Neural cell (in vitro differentiated cells): ENCODE measurements around the gene MYO1F. TPM values are rescaled to one million over a fixed set of nuclear protein-coding genes. Genes with fewer than 3 reads are reported as not detected.
A peak's percentile ranks its signal among the peaks of the same experiment; 100 is the strongest.

Source experiments
- H2AFZ ChIP-seq: fragments of 200-600, 300-800 bp; sonication (generic), shearing (Covaris generic); 2 replicates; pipeline ENCODE4 v1.6.0; 2014; ENCODE audit warnings: low read depth, mild to moderate bottlenecking, antibody characterized with exemption, low read length, moderate library complexity
- H3F3A ChIP-seq: fragments of 200-600 bp; shearing (Covaris generic); 2 replicates; pipeline ENCODE4 v1.6.1; 2016; ENCODE audit warnings: mild to moderate bottlenecking, moderate library complexity, mixed read lengths, antibody characterized with exemption, low read length; ENCODE audit not compliant: insufficient read depth, poor library complexity, severe bottlenecking
- H3K27ac ChIP-seq: fragments of 200-600, 300-800 bp; sonication (generic), shearing (Covaris generic); 2 replicates; pipeline ENCODE4 v1.5.1; 2014; ENCODE audit warnings: mild to moderate bottlenecking, low read length, moderate library complexity
- H3K27me3 ChIP-seq: fragments of 300-800, 200-600 bp; sonication (generic), shearing (Covaris generic); 2 replicates; pipeline ENCODE4 v1.6.0; 2014; ENCODE audit warnings: mild to moderate bottlenecking, low read depth, low read length, moderate library complexity; ENCODE audit not compliant: insufficient read depth
- H3K36me3 ChIP-seq: fragments of 300-800, 200-600 bp; sonication (generic), shearing (Covaris generic); 2 replicates; pipeline ENCODE4 v1.5.1; 2014; ENCODE audit warnings: mild to moderate bottlenecking, antibody characterized with exemption, low read length, moderate library complexity; ENCODE audit not compliant: insufficient read depth
- H3K4me2 ChIP-seq: fragments of 300-800, 200-600 bp; sonication (generic), shearing (Covaris generic); 2 replicates; pipeline ENCODE4 v1.6.0; 2014; ENCODE audit warnings: mild to moderate bottlenecking, low read length
- H3K4me3 ChIP-seq: fragments of 300-800, 200-600 bp; sonication (generic), shearing (Covaris generic); 2 replicates; pipeline ENCODE4 v1.5.1; 2014; ENCODE audit warnings: mild to moderate bottlenecking, low read length, moderate library complexity
- H3K79me2 ChIP-seq: fragments of 200-600 bp; shearing (Covaris generic); replicated peaks from 2 replicates; pipeline ENCODE4 v1.6.0; 2014; ENCODE audit warnings: mild to moderate bottlenecking, low read length, moderate library complexity; ENCODE audit not compliant: insufficient read depth
- H3K9ac ChIP-seq: fragments of 300-800, 200-600 bp; sonication (generic), shearing (Covaris generic); 2 replicates; pipeline ENCODE4 v1.6.1; 2016; ENCODE audit warnings: mild to moderate bottlenecking, low read length, mixed read lengths
- H3K9me2 ChIP-seq: fragments of 200-600 bp; shearing (Covaris generic); 2 replicates; pipeline ENCODE4 v1.6.1; 2016; ENCODE audit warnings: mild to moderate bottlenecking, low read length, mixed read lengths; ENCODE audit not compliant: insufficient read depth
- H3K9me3 ChIP-seq: fragments of 200-600, 300-800 bp; sonication (generic), shearing (Covaris generic); 2 replicates; pipeline ENCODE4 v1.6.1; 2016; ENCODE audit warnings: mild to moderate bottlenecking, mixed run types, low read length, moderate library complexity, mixed read lengths
- H4K20me1 ChIP-seq: fragments of 200-600 bp; shearing (Covaris generic); 2 replicates; pipeline ENCODE4 v1.6.1; 2016; ENCODE audit warnings: mild to moderate bottlenecking, mixed run types; ENCODE audit not compliant: insufficient read depth
- CTCF ChIP-seq: fragments of 450-650 bp; IDR thresholded peaks from 2 replicates; pipeline ENCODE4 v1.5.1; 2014; ENCODE audit warnings: antibody characterized with exemption, mild to moderate bottlenecking, moderate library complexity; ENCODE audit not compliant: poor library complexity, severe bottlenecking
- EP300 ChIP-seq: fragments of 450-650 bp; conservative IDR thresholded peaks from 2 replicates; pipeline ENCODE4 v1.6.1; 2014; ENCODE audit warnings: antibody characterized with exemption, mild to moderate bottlenecking, moderate library complexity; ENCODE audit not compliant: poor library complexity, severe bottlenecking
- EZH2 ChIP-seq: fragments of 200-600, 300-800 bp; shearing (Covaris generic), sonication (generic); IDR thresholded peaks from 2 replicates; pipeline ENCODE4 v1.6.1; 2014; ENCODE audit warnings: antibody characterized with exemption, low read length, borderline replicate concordance, mild to moderate bottlenecking; ENCODE audit not compliant: insufficient read depth, poor library complexity, severe bottlenecking
- MXI1 ChIP-seq: fragments of 450-650 bp; conservative IDR thresholded peaks from 2 replicates; pipeline ENCODE4 v1.6.1; 2014; ENCODE audit warnings: antibody characterized with exemption, mild to moderate bottlenecking; ENCODE audit not compliant: poor library complexity, severe bottlenecking
- POLR2AphosphoS5 ChIP-seq: IDR thresholded peaks from 2 replicates; pipeline ENCODE4 v1.6.1; 2012
- RAD21 ChIP-seq: fragments of 450-650 bp; conservative IDR thresholded peaks from 2 replicates; pipeline ENCODE4 v1.6.1; 2014; ENCODE audit warnings: antibody characterized with exemption, mild to moderate bottlenecking, moderate library complexity
- SMC3 ChIP-seq: fragments of 450-650 bp; conservative IDR thresholded peaks from 2 replicates; pipeline ENCODE4 v1.6.1; 2014; ENCODE audit warnings: antibody characterized with exemption, mild to moderate bottlenecking, moderate library complexity; ENCODE audit not compliant: poor library complexity
- TAF1 ChIP-seq: IDR thresholded peaks from 2 replicates; pipeline ENCODE4 v1.6.1; 2012; ENCODE audit warnings: low read depth
- polyA plus RNA-seq: library from polyadenylated mRNA; depleted of rRNA; stranded (reverse); fragments of >200 nt; gene quantifications from 2 replicates; pipeline ENCODE4 v1.2.3, GENCODE V29; 2014
- TF ChIP-seq, protein P1 (sequence below): IDR thresholded peaks from 2 replicates; pipeline ENCODE4 v1.6.1; 2012; ENCODE audit warnings: borderline replicate concordance

Gene MYO1F
- polyA plus RNA-seq, 1 donor from 2014 or later: 0.40 TPM

DNA sequence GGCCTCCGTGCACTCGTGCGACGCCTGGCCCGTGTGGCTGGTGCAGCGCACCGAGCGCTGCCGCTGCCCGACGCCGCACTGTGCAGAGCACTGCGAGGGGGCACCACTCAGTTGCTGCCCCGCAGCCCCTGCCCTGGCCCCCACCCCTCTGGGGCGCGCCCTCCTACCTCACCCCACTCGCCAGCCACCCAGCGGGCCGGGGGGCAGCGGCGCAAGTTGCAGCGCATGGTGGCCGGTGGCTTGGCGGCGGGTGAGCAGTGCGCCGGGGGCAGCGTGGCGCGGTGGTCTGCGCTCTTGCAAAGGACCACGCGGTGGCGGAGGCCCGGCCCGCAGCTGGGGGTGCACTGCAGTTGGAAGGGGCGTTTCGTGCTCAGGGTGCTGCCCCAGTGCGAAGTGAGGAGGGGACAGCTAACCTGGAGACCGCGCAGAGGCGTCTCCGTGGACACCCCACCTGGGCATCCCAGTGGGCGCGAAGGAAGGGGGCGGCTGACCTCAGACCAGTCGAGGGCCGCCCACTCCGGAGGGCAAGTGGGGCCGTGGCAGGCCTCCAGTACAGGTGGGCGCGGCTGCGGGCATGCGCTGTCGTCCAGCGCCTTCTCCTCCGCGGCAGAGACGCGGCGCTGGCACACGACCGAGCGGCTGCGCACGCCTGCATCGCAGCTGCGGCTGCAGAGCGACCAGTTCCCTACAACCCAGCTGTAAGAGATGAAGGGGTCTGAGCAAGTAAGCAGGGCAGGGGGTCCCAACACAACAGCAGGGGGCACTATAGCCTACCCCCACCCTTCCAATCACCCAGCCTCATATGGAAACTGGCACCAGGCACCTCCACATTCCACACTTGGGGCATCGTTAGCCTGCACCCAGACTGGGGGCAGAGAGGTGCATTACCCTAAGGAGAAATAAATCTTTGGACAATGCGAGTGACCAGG lies 8.0 kb upstream of the MYO1F start:
- no peaks in the 10 kb centered on the region for H3K27me3 ChIP-seq
- H3K9me2 ChIP-seq: no peaks in the 10 kb centered on the region
- no peaks in the 10 kb centered on the region for H3K79me2 ChIP-seq
- H3K36me3 ChIP-seq: no peaks in the 10 kb centered on the region
- no peak overlapping the region for H3K9ac ChIP-seq
- H4K20me1 ChIP-seq: no peaks in the 10 kb centered on the region
- H3K9me3 ChIP-seq: no peaks in the 10 kb centered on the region
- no peaks in the 10 kb centered on the region for H3F3A ChIP-seq
- no peak overlapping the region for H3K27ac ChIP-seq
- no peak overlapping the region for H3K4me3 ChIP-seq
- H2AFZ ChIP-seq: no peak overlapping the region
- no peak overlapping the region for H3K4me2 ChIP-seq
- TF ChIP-seq, protein P1, sequence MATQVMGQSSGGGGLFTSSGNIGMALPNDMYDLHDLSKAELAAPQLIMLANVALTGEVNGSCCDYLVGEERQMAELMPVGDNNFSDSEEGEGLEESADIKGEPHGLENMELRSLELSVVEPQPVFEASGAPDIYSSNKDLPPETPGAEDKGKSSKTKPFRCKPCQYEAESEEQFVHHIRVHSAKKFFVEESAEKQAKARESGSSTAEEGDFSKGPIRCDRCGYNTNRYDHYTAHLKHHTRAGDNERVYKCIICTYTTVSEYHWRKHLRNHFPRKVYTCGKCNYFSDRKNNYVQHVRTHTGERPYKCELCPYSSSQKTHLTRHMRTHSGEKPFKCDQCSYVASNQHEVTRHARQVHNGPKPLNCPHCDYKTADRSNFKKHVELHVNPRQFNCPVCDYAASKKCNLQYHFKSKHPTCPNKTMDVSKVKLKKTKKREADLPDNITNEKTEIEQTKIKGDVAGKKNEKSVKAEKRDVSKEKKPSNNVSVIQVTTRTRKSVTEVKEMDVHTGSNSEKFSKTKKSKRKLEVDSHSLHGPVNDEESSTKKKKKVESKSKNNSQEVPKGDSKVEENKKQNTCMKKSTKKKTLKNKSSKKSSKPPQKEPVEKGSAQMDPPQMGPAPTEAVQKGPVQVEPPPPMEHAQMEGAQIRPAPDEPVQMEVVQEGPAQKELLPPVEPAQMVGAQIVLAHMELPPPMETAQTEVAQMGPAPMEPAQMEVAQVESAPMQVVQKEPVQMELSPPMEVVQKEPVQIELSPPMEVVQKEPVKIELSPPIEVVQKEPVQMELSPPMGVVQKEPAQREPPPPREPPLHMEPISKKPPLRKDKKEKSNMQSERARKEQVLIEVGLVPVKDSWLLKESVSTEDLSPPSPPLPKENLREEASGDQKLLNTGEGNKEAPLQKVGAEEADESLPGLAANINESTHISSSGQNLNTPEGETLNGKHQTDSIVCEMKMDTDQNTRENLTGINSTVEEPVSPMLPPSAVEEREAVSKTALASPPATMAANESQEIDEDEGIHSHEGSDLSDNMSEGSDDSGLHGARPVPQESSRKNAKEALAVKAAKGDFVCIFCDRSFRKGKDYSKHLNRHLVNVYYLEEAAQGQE: no peak
- TF ChIP-seq CTCF: no peak
- TF ChIP-seq TAF1: no peak
- TF ChIP-seq EP300: no peak
- no peak for TF ChIP-seq SMC3
- TF ChIP-seq POLR2AphosphoS5: no peak
- TF ChIP-seq EZH2: no peak
- TF ChIP-seq RAD21: no peak
- TF ChIP-seq MXI1: no peak

GRCh38 chr19:8580710-8581281 lies 3.6 kb upstream of the MYO1F start:
- Histone ChIP-seq H4K20me1 (no peaks in the 10 kb centered on the region), H3K9ac (no peak overlapping the region), H2AFZ (no peak overlapping the region), H3K79me2 (no peaks in the 10 kb centered on the region), H3K27me3 (no peaks in the 10 kb centered on the region), H3K36me3 (no peaks in the 10 kb centered on the region), H3K4me2 (no peak overlapping the region), H3K9me3 (no peaks in the 10 kb centered on the region), H3K27ac (no peak overlapping the region), H3K4me3 (no peak overlapping the region), H3F3A (no peaks in the 10 kb centered on the region), H3K9me2 (no peaks in the 10 kb centered on the region)
- TF ChIP-seq CTCF (peak; percentile 87), RAD21 (peak; percentile 66), SMC3 (peak; percentile 71), POLR2AphosphoS5 (no peak)
